22Rv1 (cell line): ENCODE measurements around the gene SNAI1.

Experiments
- CTCF ChIP-seq: fragments of 450-650 bp; IDR thresholded peaks from 2 replicates; pipeline ENCODE4 v1.5.1; 2017; ENCODE audit warnings: mild to moderate bottlenecking
- ZFX ChIP-seq: fragments of 450-650 bp; IDR thresholded peaks from 2 replicates; pipeline ENCODE4 v1.6.1; 2017; ENCODE audit warnings: antibody characterized with exemption, borderline replicate concordance

- TF ChIP-seq CTCF (no peak), ZFX (no peak)
Measured at GRCh38 chr20:50036703-50037102, 53.9 kb downstream of the SNAI1 start.
